Spinal cord (tissue), 10 donors: Measurements from ENCODE around the gene KRT15. TPM values are rescaled to one million over a fixed set of nuclear protein-coding genes. Genes with fewer than 3 reads are reported as not detected.

Experiments
- DNase-seq, 6 donors: peaks; one replicate each; pipeline versions ENCODE4 v3.0.0 to v3.0.0-alpha.2; 2013 to 2015; ENCODE audit warnings: low spot score in 6 of 6, low read depth in 4 of 6
- H3K27ac ChIP-seq: one replicate; pipeline ENCODE4 v1.5.1; 2013; ENCODE audit warnings: low read depth, low read length, control low read depth
- H3K27me3 ChIP-seq: one replicate; pipeline ENCODE4 v1.6.1; 2013; ENCODE audit warnings: low read length; ENCODE audit not compliant: control insufficient read depth, insufficient read depth
- H3K36me3 ChIP-seq: one replicate; pipeline ENCODE4 v1.6.1; 2013; ENCODE audit warnings: low read length; ENCODE audit not compliant: control insufficient read depth, insufficient read depth
- H3K4me1 ChIP-seq: one replicate; pipeline ENCODE4 v1.6.1; 2013; ENCODE audit warnings: low read length; ENCODE audit not compliant: control insufficient read depth, insufficient read depth
- H3K4me3 ChIP-seq: one replicate; pipeline ENCODE4 v1.5.1; 2013; ENCODE audit warnings: low read depth, low read length, control low read depth
- H3K9me3 ChIP-seq: one replicate; pipeline ENCODE4 v1.6.1; 2013; ENCODE audit warnings: low read length; ENCODE audit not compliant: control insufficient read depth, insufficient read depth
- WGBS: methylation state at CpG from one replicate; pipeline ENCODE4 v1.1.5; 2013; ENCODE audit warnings: missing lambda C conversion rate; ENCODE audit not compliant: insufficient coverage; 5-methylcytosine and 5-hydroxymethylcytosine counted together
- polyA plus RNA-seq, 2 donors: library from polyadenylated mRNA; unstranded; fragments of 120-200 nt; gene quantifications; one replicate each; pipeline ENCODE4 v1.2.1, GENCODE V29; 2013; ENCODE audit not compliant: insufficient read length in 2 of 2
- total RNA-seq, 2 donors: library from RNA; depleted of rRNA in 1 of 2; stranded (reverse); fragments of 120-200 nt in 1 of 2; fragments of >200 nt in 1 of 2; gene quantifications; one replicate each; pipeline versions ENCODE4 v1.2.3 to v1.2.4, GENCODE V29; 2013 to 2014
- donor health status: healthy.

KRT15 gene
- total and polyA plus RNA-seq, 4 donors, result 0.18 to 0.29 (median 0.22) TPM; not detected in 1

DNA sequence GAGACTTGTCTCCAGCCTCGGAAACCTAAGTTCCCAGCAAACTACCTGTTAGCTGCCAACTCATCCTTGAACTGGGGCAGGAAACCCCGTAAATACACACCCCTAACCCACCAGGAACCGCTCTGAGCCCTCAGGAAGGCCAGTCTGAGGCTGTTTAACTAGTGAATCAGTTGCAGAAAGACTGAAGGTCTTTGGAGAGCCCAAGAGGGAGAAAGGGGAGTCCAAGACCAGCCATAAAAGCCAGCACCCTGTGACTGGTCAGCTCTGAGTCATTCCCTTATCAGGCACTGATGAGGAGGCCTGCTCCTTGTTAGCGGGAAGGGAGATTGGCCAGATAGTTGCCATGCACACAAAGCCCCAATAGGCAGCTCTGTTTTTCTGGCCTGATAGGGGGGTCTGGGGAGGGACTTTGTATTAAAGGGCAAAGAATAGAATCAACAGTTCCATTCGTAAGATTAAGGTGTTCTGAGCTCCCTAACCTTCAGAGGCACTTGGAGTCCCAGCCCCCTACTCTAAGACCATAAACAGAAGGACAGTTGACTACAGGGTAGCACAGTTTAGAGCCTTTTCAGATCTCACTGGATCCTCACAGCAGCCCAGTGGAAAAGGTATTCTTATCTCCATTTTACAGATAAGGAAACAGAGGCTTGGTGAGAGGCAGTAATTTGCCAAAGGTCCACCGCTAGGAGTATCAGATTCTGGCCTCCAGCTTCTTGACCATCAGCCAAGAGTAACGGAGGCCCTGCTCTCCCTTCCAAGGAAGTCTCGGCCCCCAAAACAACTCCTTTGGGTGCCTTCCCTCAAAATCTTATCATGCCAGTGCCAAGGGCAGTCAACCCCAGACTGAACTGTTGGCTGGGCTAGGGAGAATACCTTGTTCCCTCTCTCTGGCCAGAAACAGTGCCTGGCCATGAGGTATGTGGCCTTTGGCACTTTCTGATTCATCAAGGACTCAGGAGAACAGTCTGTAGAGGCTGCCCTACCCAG is 11.7 kb upstream of the KRT15 start:
- no peaks in the 10 kb centered on the region for H3K36me3 ChIP-seq
- no peak overlapping the region for H3K4me3 ChIP-seq
- DNase-seq, result no peak
- peaks cover 41% of the 10 kb centered on the region for H3K27me3 ChIP-seq
- peaks cover 14% of the 10 kb centered on the region for H3K4me1 ChIP-seq
- no peaks in the 10 kb centered on the region for H3K9me3 ChIP-seq
- H3K27ac ChIP-seq, result no peak overlapping the region
- WGBS, result 88% methylated on average over 4 of the region's 8 CpGs

DNA sequence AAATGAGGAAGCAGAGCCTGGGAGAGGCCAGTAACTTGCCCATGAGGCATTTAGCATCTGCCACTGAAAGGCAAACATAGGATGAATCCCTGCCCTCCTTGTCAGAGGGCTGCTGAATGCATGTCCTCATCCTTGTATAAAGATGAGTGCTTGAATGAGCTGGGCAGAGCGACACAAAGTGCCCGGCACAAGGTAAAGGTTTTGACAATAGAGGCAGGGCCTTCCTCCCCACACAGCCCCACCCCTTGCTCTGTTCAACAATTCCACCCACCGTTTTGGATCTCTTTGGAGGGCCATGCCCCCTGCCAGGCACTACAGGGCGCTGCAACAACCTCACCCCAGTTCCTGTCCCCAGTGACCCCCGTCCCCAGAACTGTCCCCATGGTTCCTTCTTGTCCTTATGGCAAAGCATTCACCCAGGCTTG is 10.8 kb upstream of the KRT15 start:
- DNase-seq, result no peak
- H3K27ac ChIP-seq, result no peak overlapping the region
- no peaks in the 10 kb centered on the region for H3K9me3 ChIP-seq
- peaks cover 14% of the 10 kb centered on the region for H3K4me1 ChIP-seq
- peaks cover 41% of the 10 kb centered on the region for H3K27me3 ChIP-seq
- H3K4me3 ChIP-seq, result no peak overlapping the region
- WGBS, result 50% methylated on average over 4 of the region's 5 CpGs
- no peaks in the 10 kb centered on the region for H3K36me3 ChIP-seq

DNA sequence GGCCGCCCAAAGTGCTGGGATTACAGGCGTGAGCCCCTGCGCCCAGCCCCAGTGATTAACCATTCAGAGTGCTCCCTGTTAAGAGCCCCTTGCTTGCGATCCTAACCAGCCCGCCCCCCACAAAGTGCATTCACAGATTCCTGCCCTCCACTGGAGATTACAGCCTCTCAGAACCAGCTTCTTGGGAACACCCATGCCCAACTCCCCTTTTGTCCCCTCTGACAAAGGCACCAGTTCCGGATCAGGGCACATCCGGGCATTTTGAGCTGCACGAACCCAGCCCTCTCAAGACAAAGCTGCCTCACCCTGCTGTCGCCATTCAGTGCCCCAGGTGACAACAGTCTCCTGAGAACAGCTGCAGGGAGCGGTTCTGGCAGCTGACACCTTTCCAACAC is 10.3 kb upstream of the KRT15 start:
- Histone ChIP-seq H3K4me3 (no peak overlapping the region), H3K36me3 (no peaks in the 10 kb centered on the region), H3K27ac (no peak overlapping the region), H3K27me3 (peaks cover 41% of the 10 kb centered on the region), H3K9me3 (no peaks in the 10 kb centered on the region), H3K4me1 (peaks cover 16% of the 10 kb centered on the region)
- WGBS, result 49% methylated on average over 10 of the region's 10 CpGs
- no peak for DNase-seq

DNA sequence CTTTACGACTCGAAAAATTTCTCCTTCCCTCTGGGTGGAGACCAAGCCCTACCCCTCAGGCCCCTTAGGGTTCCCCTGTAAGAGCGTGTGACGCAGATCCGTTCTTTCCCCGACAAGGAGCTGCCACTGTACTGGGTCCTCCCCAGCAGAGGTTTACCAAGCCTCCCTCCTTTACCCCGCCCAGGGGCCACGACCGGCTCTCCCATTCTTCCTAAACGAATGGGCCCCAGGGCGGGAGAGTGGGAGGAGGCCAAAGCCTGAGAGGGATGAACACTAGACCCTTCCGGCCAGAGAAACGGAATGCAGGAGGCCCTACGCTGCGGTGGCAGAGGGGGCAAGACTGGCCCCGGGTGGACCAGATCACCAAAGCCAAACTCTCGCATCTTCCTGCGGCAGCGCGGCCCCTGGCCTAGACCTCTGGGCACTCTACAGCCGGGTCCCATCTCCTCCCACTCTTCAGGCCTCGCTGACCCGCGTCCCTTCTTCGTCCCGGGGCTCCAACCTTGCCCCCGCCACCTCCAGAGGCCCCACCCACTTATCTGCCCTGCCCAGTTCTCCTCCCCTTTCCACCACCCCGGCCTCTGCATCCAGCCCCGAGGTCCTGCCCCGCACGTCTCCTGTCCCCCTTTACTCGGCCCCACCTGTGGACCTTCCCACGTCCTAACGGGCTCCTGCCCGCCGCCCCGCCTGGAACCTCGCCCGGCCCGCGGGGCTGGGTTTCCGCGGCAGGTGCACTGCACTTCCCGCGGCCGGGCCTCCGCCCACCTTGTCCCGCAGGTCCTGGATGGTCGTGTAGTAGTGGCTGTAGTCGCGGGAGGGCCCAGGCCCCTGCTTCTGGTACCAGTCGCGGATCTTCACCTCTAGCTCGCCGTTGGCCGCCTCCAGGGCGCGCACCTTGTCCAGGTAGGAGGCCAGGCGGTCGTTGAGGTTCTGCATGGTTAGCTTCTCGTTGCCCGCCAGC is 8.7 kb upstream of the KRT15 start:
- Histone ChIP-seq H3K4me1 (peaks cover 20% of the 10 kb centered on the region), H3K27me3 (peaks cover 41% of the 10 kb centered on the region), H3K4me3 (peak overlapping the region; percentile 40), H3K27ac (no peak overlapping the region), H3K9me3 (no peaks in the 10 kb centered on the region), H3K36me3 (no peaks in the 10 kb centered on the region)
- WGBS, result 11% methylated on average over 62 of the region's 62 CpGs
- DNase-seq, result no peak

DNA sequence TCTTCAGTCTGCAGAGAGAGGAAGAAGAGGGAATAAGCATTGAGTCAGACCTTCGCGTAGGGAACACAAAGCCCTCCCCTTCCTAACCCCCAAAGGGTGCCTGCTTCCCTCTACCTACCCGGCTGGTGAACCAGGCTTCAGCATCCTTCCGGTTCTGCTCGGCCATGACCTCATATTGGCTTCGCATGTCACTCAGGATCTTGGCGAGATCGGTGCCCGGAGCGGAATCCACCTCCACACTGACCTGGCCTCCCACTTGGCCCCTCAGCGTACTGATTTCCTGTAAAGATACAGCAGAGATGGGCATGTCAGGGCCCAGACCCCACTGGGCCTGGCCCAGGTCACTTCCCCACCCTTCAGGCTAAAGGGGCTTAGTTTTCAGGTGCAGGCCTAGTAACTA is 5.6 kb upstream of the KRT15 start:
- no peak for DNase-seq
- no peak overlapping the region for H3K4me3 ChIP-seq
- H3K27me3 ChIP-seq, result peaks cover 31% of the 10 kb centered on the region
- no peak overlapping the region for H3K27ac ChIP-seq
- no peaks in the 10 kb centered on the region for H3K9me3 ChIP-seq
- WGBS, result 92% methylated on average over 10 of the region's 11 CpGs
- H3K4me1 ChIP-seq, result peaks cover 29% of the 10 kb centered on the region
- H3K36me3 ChIP-seq, result no peaks in the 10 kb centered on the region

DNA sequence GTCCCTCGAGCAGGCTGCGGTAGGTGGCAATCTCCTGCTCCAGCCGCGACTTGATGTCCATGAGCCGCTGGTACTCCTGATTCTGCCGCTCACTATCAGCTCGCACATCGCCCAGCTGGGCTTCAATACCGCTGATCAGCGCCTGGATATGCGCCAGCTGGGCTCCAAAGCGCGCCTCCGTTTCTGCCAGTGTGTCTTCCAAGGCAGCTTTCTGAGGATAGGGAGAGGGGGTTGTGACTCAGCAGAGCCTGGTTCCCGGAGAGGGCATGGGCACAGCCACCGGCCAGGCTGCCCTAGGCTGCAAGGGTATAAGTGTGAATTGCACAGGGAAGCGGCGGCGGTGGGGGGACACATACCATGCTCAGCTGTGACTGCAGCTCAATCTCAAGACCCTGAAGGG is 5.1 kb upstream of the KRT15 start:
- peaks cover 26% of the 10 kb centered on the region for H3K27me3 ChIP-seq
- H3K9me3 ChIP-seq, result no peaks in the 10 kb centered on the region
- WGBS, result 59% methylated on average over 19 of the region's 19 CpGs
- H3K4me3 ChIP-seq, result no peak overlapping the region
- DNase-seq, result peak in 3 of 6 donors; percentile 17 to 69 (median 61)
- H3K27ac ChIP-seq, result no peak overlapping the region
- H3K36me3 ChIP-seq, result no peaks in the 10 kb centered on the region
- peaks cover 31% of the 10 kb centered on the region for H3K4me1 ChIP-seq

DNA sequence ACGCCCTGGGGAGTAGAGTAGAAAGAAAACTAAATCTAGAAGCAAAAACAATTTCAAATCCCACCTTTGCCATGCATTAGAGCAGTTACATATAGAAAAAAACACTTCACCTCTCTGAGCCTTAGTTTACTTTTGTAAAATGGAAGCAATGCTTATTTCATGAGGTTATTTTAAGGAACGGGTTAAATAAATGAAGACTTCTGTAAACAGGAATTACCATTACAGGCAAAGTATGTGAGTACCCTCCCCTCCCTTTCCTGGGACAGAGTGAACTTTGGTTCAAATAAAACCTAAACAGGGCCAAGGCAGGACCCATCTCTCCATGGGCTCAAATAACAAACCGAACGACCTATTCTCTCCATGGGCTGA is 4.5 kb upstream of the KRT15 start:
- no peak overlapping the region for H3K4me3 ChIP-seq
- no peaks in the 10 kb centered on the region for H3K36me3 ChIP-seq
- H3K27ac ChIP-seq, result no peak overlapping the region
- H3K27me3 ChIP-seq, result peaks cover 21% of the 10 kb centered on the region
- H3K9me3 ChIP-seq, result no peaks in the 10 kb centered on the region
- no CpG with 5 or more reads among the region's 4 CpGs for WGBS
- DNase-seq, result no peak
- H3K4me1 ChIP-seq, result peaks cover 28% of the 10 kb centered on the region

DNA sequence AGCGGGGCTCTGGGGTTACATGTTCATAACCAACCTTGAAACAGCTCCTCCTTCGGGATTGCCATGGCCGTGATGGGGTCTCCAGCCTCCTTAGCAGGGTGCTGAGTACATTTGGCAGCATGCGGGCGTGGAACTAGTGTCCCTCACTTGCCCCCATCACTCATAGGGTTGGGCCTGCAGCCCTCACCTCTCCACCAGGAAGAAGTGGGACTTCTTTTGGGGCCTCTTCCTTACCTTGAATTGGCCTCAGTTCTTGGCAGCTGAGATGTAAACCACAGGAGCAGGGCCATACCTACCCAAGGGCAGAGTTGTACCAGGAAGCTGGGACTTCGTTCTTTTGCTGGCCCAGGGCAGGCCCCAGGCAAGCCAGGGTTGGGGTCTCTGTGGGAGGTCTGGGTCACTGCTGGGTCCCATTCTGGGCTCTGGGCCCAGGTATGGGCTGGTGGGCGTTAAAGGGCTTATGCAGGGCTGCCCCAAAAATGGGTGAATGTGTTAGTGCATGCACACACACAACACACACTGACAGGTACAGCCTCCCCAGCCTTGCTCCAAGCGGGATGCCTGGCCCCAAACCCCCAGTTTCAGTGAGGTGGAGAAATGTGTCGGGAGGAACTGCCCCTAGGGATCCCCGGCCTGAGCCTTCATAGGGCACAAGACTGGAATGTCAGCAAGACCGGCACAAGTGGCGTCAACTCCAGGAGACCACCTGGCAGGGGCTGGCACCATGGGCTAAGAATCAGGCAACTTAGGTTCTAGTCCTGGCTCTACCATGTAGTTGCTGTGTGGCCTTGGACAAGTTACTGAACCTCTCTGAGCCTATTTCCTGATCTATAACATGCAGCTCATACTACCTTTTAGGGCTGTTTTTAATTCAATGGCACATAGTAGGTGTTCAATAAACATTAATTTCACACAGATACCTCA is 3.9 kb upstream of the KRT15 start:
- no peak overlapping the region for H3K4me3 ChIP-seq
- no peaks in the 10 kb centered on the region for H3K36me3 ChIP-seq
- peaks cover 22% of the 10 kb centered on the region for H3K4me1 ChIP-seq
- no peaks in the 10 kb centered on the region for H3K9me3 ChIP-seq
- H3K27ac ChIP-seq, result no peak overlapping the region
- H3K27me3 ChIP-seq, result peaks cover 14% of the 10 kb centered on the region
- WGBS, result 87% methylated on average over 10 of the region's 12 CpGs
- DNase-seq, result no peak
